H1 (cell line): ENCODE measurements around the gene OLFM1.

ENCODE experiments used
- CBX5 ChIP-seq: fragments of 300-800, 300-1000 bp; sonication (generic); IDR thresholded peaks from 2 replicates; pipeline ENCODE4 v1.7.1; 2016; ENCODE audit warnings: antibody characterized with exemption, low read length, low read depth
- CTCF ChIP-seq, 3 experiments: IDR thresholded peaks; 1 replicate in 2 of 3; 2 replicates in 1 of 3; pipeline versions ENCODE4 v1.5.1 to v1.6.1; 2011; ENCODE audit warnings: low read length in 3 of 3, mild to moderate bottlenecking in 3 of 3, inconsistent platforms in 2 of 3, low read depth in 1 of 3, moderate library complexity in 1 of 3; ENCODE audit not compliant: insufficient read depth in 1 of 3; ENCODE audit errors: control extremely low read depth in 1 of 3
- EZH2 ChIP-seq: fragments of 200-600 bp; sonication (generic); IDR thresholded peaks from 2 replicates; pipeline ENCODE4 v1.7.1; 2012; ENCODE audit warnings: low read depth, mild to moderate bottlenecking, moderate library complexity, low read length, inconsistent platforms; ENCODE audit not compliant: severe bottlenecking
- FOSL1 ChIP-seq: IDR thresholded peaks from 2 replicates; pipeline ENCODE4 v1.6.1; 2011; ENCODE audit warnings: mild to moderate bottlenecking, low read depth, low read length, moderate library complexity; ENCODE audit not compliant: insufficient read depth
- RAD21 ChIP-seq, 2 experiments: IDR thresholded peaks in 1 of 2; conservative IDR thresholded peaks in 1 of 2; 2 replicates each; pipeline ENCODE4 v1.6.1; 2011; ENCODE audit warnings: low read depth in 2 of 2, low read length in 2 of 2, improper control_type of control experiment in 1 of 2, inconsistent platforms in 1 of 2, mild to moderate bottlenecking in 1 of 2, moderate library complexity in 1 of 2
- SRF ChIP-seq: IDR thresholded peaks from 2 replicates; pipeline ENCODE4 v1.6.1; 2011; ENCODE audit warnings: mild to moderate bottlenecking, low read depth, low read length, moderate library complexity
- TF ChIP-seq, protein P1 (sequence below): IDR thresholded peaks from 2 replicates; pipeline ENCODE4 v1.6.1; 2011; ENCODE audit warnings: low read depth, mild to moderate bottlenecking, low read length; ENCODE audit not compliant: insufficient read depth

DNA sequence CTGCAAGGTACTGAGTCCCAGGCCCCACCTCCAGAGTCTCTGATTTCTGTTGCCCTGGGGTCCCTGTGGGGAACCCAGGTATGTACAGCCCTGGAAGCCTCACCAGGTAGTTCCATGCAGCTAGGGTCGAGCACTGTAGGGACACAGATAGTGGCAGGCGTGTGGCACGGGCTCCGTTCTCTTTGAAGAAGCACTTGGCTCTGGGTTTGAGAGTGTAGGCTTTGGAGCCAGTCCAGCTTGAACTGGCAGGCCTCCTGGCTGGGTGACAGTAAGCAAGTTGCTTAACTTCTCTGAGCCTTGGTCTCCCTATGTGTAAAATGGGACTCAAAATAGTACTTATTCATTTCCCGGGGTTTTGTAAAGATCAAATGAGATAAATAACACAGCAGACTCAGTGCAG lies 5.6 kb downstream of the OLFM1 start:
- TF ChIP-seq CTCF (IDR thresholded peaks at IDR 0.05; ENCODE audit: control extremely low read depth in 1 of 3, insufficient read depth in 1 of 3, low read depth in 1 of 3, low read length in 3 of 3), result no peak
- no peak for TF ChIP-seq EZH2
- no peak for TF ChIP-seq RAD21 (IDR thresholded peaks at IDR 0.05 in 1 of 2, conservative IDR thresholded peaks at IDR 0.05 in 1 of 2; ENCODE audit: low read depth in 2 of 2, low read length in 2 of 2)
- no peak for TF ChIP-seq CBX5
- TF ChIP-seq FOSL1, result no peak
- TF ChIP-seq, protein P1, sequence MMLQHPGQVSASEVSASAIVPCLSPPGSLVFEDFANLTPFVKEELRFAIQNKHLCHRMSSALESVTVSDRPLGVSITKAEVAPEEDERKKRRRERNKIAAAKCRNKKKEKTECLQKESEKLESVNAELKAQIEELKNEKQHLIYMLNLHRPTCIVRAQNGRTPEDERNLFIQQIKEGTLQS, result no peak
- no peak for TF ChIP-seq SRF
